Measurements from ENCODE around the gene TBL2.
A peak's percentile ranks its signal among the peaks of the same experiment; 100 is the strongest.

TBL2 gene

GRCh38 chr7:73578342-73579128 is at the start of gene TBL2:
TBL2 (minus strand) TSS chr7:73578579; CDS start chr7:73578549, 30 bp downstream.
- TF ChIP-seq CTCF (IDR thresholded peaks at IDR 0.05; ENCODE audit: control insufficient read depth, extremely low read depth, insufficient read depth) = peak; percentile 31; the same call in 1 of the 2 replicates
- H3K4me3 ChIP-seq (ENCODE audit: low read depth, low read length) = peak within 1 kb of the TSS; percentile 80

GRCh38 chr7:73626814-73627213 is 48.4 kb upstream of the TBL2 start:
- no peak overlapping the region for H3K4me3 ChIP-seq (ENCODE audit: low read depth, low read length)
- no peak for DNase-seq (ENCODE audit: low read depth)
- no peak for TF ChIP-seq CTCF (IDR thresholded peaks at IDR 0.05; ENCODE audit: control insufficient read depth, extremely low read depth, insufficient read depth)

More at GRCh38 chr7:73578342-73579128, at the start of gene TBL2:
- peak; percentile 91 for DNase-seq (ENCODE audit: low read depth)

GRCh38 chr7:73625276-73625675 is 46.9 kb upstream of the TBL2 start:
- no peak overlapping the region for H3K4me3 ChIP-seq (ENCODE audit: low read depth, low read length)
- DNase-seq (ENCODE audit: low read depth) = no peak
- no peak for TF ChIP-seq CTCF (IDR thresholded peaks at IDR 0.05; ENCODE audit: control insufficient read depth, extremely low read depth, insufficient read depth)

GRCh38 chr7:73624669-73625001 is 46.3 kb upstream of the TBL2 start:
- peak overlapping the region; percentile 58; the same call in 1 of the 2 replicates for H3K4me3 ChIP-seq (ENCODE audit: low read depth, low read length)
- DNase-seq (ENCODE audit: low read depth) = no peak
- no peak for TF ChIP-seq CTCF (IDR thresholded peaks at IDR 0.05; ENCODE audit: control insufficient read depth, extremely low read depth, insufficient read depth)

- peak; percentile 50 for DNase-seq (ENCODE audit: low read depth)
- TF ChIP-seq CTCF (IDR thresholded peaks at IDR 0.05; ENCODE audit: control insufficient read depth, extremely low read depth, insufficient read depth) = no peak
- H3K4me3 ChIP-seq (ENCODE audit: low read depth, low read length) = peak within 1 kb of the TSS; percentile 58
Observed at GRCh38 chr7:73623798-73624668, 45.7 kb upstream of the TBL2 start, which contains the start of gene MLXIPL. MLXIPL (minus strand) TSS chr7:73624522; CDS start chr7:73624492, 30 bp downstream.

- no peak overlapping the region; the same call in 1 of the 2 replicates for H3K4me3 ChIP-seq (ENCODE audit: low read depth, low read length)
- no peak for DNase-seq (ENCODE audit: low read depth)
- no peak for TF ChIP-seq CTCF (IDR thresholded peaks at IDR 0.05; ENCODE audit: control insufficient read depth, extremely low read depth, insufficient read depth)
Observed at GRCh38 chr7:73622909-73623797, 44.8 kb upstream of the TBL2 start.
